A549 (cell line): ENCODE measurements around the gene PGGHG. TPM values are rescaled to one million over a fixed set of nuclear protein-coding genes. Genes with fewer than 3 reads are reported as not detected.

Experiments
- ATAC-seq, 2 experiments: fragments of 200-7000 bp in 1 of 2; fragments of >200 bp in 1 of 2; cut with Nextera tagmentation in 1 of 2; cut with Tn5 transposase in 1 of 2; 3 replicates each; pipeline versions ENCODE4 v1.8.0 to v1.9.1; 2018 to 2020; ENCODE audit warnings: mild to moderate bottlenecking in 1 of 2, moderate library complexity in 1 of 2
- CTCF ChIA-PET: fragments of 300-600 bp; sonication (Branson Sonifier 250); formaldehyde crosslinking; extraction: SDS; loops from one replicate; lab custom pipeline; 2021; ENCODE audit warnings: antibody characterized with exemption, inconsistent platforms; lab: Yijun Ruan, JAX
- POLR2A ChIA-PET: fragments of 350-600 bp; formaldehyde crosslinking; extraction: SDS; loops from one replicate; lab custom pipeline; 2021; ENCODE audit warnings: antibody characterized with exemption, inconsistent platforms; lab: Yijun Ruan, JAX
- DNase-seq, 2 experiments: peaks; one replicate each; pipeline versions ENCODE4 v3.0.0 to v3.0.0-alpha.2; 2011 to 2016; ENCODE audit warnings: low read depth in 1 of 2, low spot score in 1 of 2
- FAIRE-seq: peaks from 2 replicates; lab custom pipeline; 2011; peaks lifted over from hg19 to GRCh38; lab: Jason Lieb, UNC
- H3K27ac ChIP-seq, 2 experiments: fragments of >200 bp; sonication (Bioruptor Twin); formaldehyde crosslinking; 3 replicates each; pipeline ENCODE4 v1.5.1; 2016 to 2017
- H3K4me1 ChIP-seq: fragments of >200 bp; sonication (Bioruptor Twin); formaldehyde crosslinking; 3 replicates; pipeline ENCODE4 v1.6.1; 2016
- H3K4me2 ChIP-seq: fragments of >200 bp; sonication (Bioruptor Twin); formaldehyde crosslinking; 3 replicates; pipeline ENCODE4 v1.6.1; 2016
- H3K4me3 ChIP-seq: fragments of >200 bp; sonication (Bioruptor Twin); formaldehyde crosslinking; 3 replicates; pipeline ENCODE4 v1.5.1; 2016
- H3K9me3 ChIP-seq: fragments of >200 bp; sonication (Bioruptor Twin); formaldehyde crosslinking; 3 replicates; pipeline ENCODE4 v1.6.1; 2016
- CBX8 ChIP-seq: fragments of 200-600 bp; sonication (generic); IDR thresholded peaks from 2 replicates; pipeline ENCODE4 v1.6.1; 2016
- CHD2 ChIP-seq: fragments of 150-350 bp; IDR thresholded peaks from 2 replicates; pipeline ENCODE4 v1.6.1; 2014; ENCODE audit warnings: low read length; ENCODE audit not compliant: partially characterized antibody
- E2F6 ChIP-seq: IDR thresholded peaks from 2 replicates; pipeline ENCODE4 v1.6.1; 2012; ENCODE audit warnings: low read depth, borderline replicate concordance
- ELK1 ChIP-seq: fragments of 150-350 bp; IDR thresholded peaks from 2 replicates; pipeline ENCODE4 v1.6.1; 2014; ENCODE audit warnings: low read depth, mild to moderate bottlenecking, low read length
- GATA3 ChIP-seq: IDR thresholded peaks from 2 replicates; pipeline ENCODE4 v1.6.1; 2012; ENCODE audit warnings: borderline replicate concordance
- HOXA7 ChIP-seq: fragments of 250-450 bp; sonication (Bioruptor Pico); IDR thresholded peaks from 2 replicates; pipeline ENCODE4 v1.5.0; 2020; ENCODE audit warnings: mild to moderate bottlenecking, moderate library complexity
- HOXB13 ChIP-seq: fragments of 250-450 bp; sonication (Bioruptor Pico); IDR thresholded peaks from 2 replicates; pipeline ENCODE4 v1.5.0; 2020; ENCODE audit warnings: low read depth, mild to moderate bottlenecking, moderate library complexity
- HOXB5 ChIP-seq: fragments of 250-450 bp; sonication (Bioruptor Pico); IDR thresholded peaks from 2 replicates; pipeline ENCODE4 v1.5.0; 2020; ENCODE audit warnings: mild to moderate bottlenecking, moderate library complexity
- MAFK ChIP-seq: fragments of 450-650 bp; IDR thresholded peaks from 2 replicates; pipeline ENCODE4 v1.6.1; 2014; ENCODE audit not compliant: partially characterized antibody
- SREBF2 ChIP-seq: fragments of 450-650 bp; IDR thresholded peaks from 2 replicates; pipeline ENCODE4 v1.6.1; 2014; ENCODE audit warnings: mild to moderate bottlenecking, moderate library complexity
- ZFP36 ChIP-seq: fragments of 450-650 bp; IDR thresholded peaks from 2 replicates; pipeline ENCODE4 v1.6.1; 2014; ENCODE audit warnings: borderline replicate concordance; ENCODE audit not compliant: partially characterized antibody
- ZSCAN20 ChIP-seq: fragments of 250-450 bp; sonication (Bioruptor Pico); IDR thresholded peaks from 2 replicates; pipeline ENCODE4 v1.8.0; 2022; ENCODE audit warnings: mild to moderate bottlenecking, moderate library complexity
- WGBS: methylation state at CpG from one replicate; pipeline ENCODE4 v1.1.6; 2017; ENCODE audit errors: missing lambda C conversion rate; 5-methylcytosine and 5-hydroxymethylcytosine counted together
- polyA plus RNA-seq, 4 experiments: library from polyadenylated mRNA; depleted of rRNA in 3 of 4; stranded (reverse); fragments of >200 nt; fragmentation: RNase III in 1 of 4; extraction: RNeasy Plus Mini Kit Qiagen cat#74134 plus additional on column Dnase treatment in 1 of 4; gene quantifications; 2 replicates in 3 of 4; 3 replicates in 1 of 4; pipeline ENCODE4 v1.2.3, GENCODE V29; 2011 to 2017

PGGHG gene
- polyA plus RNA-seq, 2 of the 4 experiments (the other 2 are of a cell fraction), result 7.2 to 19.5 TPM

- TF ChIP-seq ELK1, result no peak
- no peak for TF ChIP-seq ZFP36
- TF ChIP-seq GATA3, result no peak
Observed at GRCh38 chr11:292211-293121, 3.5 kb downstream of the PGGHG start (continued).

- no peak for ATAC-seq
- no peak for DNase-seq
- ChIA-PET POLR2A (no interaction called here), CTCF (interaction anchor here (0.8 to 8.7 kb wide), 3 partner anchors 13 to 41 kb away, joined by 3 to 49 read pairs (median 4); partner anchors contain the start of gene IFITM2)
- no peak overlapping the region for H3K4me2 ChIP-seq
- WGBS, result 87% methylated on average over 14 of the region's 18 CpGs
- no peak for FAIRE-seq
- H3K27ac ChIP-seq, result no peak overlapping the region
- TF ChIP-seq SREBF2 (no peak), HOXB5 (no peak), MAFK (no peak)
- no peak overlapping the region for H3K4me3 ChIP-seq
- H3K4me1 ChIP-seq, result peaks cover 5% of the 10 kb centered on the region; the same call in 1 of the 3 replicates
- H3K9me3 ChIP-seq, result no peaks in the 10 kb centered on the region
Observed at GRCh38 chr11:293271-293851, 4.4 kb downstream of the PGGHG start.

- WGBS, result 90% methylated on average over 27 of the region's 27 CpGs
- CTCF ChIA-PET, result interaction anchor here (0.7 to 8.7 kb wide), 2 partner anchors 10 to 12 kb away, joined by 3 to 49 read pairs; partner anchors contain the start of gene IFITM2
- FAIRE-seq, result no peak
Observed at GRCh38 chr11:293852-294661, 5.1 kb downstream of the PGGHG start.

GRCh38 chr11:294780-295179 is 5.9 kb downstream of the PGGHG start:
- POLR2A ChIA-PET, result interaction anchor here (0.6 to 1.2 kb wide), 2 partner anchors 85 to 87 kb away, joined by 5 read pairs; partner anchors contain the start of genes BET1L and RIC8A
- DNase-seq, result no peak
- no peak for FAIRE-seq

More at GRCh38 chr11:293852-294661, 5.1 kb downstream of the PGGHG start:
- Histone ChIP-seq H3K27ac (no peak overlapping the region), H3K4me2 (no peak overlapping the region), H3K9me3 (no peaks in the 10 kb centered on the region), H3K4me1 (peaks cover 5% of the 10 kb centered on the region; the same call in 1 of the 3 replicates), H3K4me3 (no peak overlapping the region)
- ATAC-seq, result no peak
- TF ChIP-seq HOXB13 (CRISPR knock-in tag), result no peak
- TF ChIP-seq MAFK, result no peak
- DNase-seq, result no peak
- POLR2A ChIA-PET, result interaction anchor here (0.6 to 1.2 kb wide), 2 partner anchors 84 to 87 kb away, joined by 5 read pairs; partner anchors contain the start of genes BET1L and RIC8A

More at GRCh38 chr11:294780-295179, 5.9 kb downstream of the PGGHG start:
- no peak overlapping the region for H3K4me2 ChIP-seq
- no peaks in the 10 kb centered on the region for H3K9me3 ChIP-seq
- H3K4me1 ChIP-seq, result peaks cover under 1% of the 10 kb centered on the region; the same call in 1 of the 3 replicates
- WGBS, result 89% methylated on average over 16 of the region's 16 CpGs
- CTCF ChIA-PET, result interaction anchor here (0.7 to 8.7 kb wide), 2 partner anchors 11 kb away, joined by 3 to 49 read pairs; partner anchors contain the start of gene IFITM2
- TF ChIP-seq HOXA7 (CRISPR knock-in tag), result no peak
- TF ChIP-seq ELK1, result no peak
- TF ChIP-seq CHD2, result no peak
- TF ChIP-seq ZSCAN20, result no peak
- no peak for TF ChIP-seq MAFK
- no peak for TF ChIP-seq CBX8
- no peak for TF ChIP-seq E2F6
- no peak overlapping the region for H3K4me3 ChIP-seq
- no peak overlapping the region for H3K27ac ChIP-seq
- ATAC-seq, result no peak
